H1 (cell line): Measurements from ENCODE around the gene MST1R. TPM values are rescaled to one million over a fixed set of nuclear protein-coding genes. Genes with fewer than 3 reads are reported as not detected.

Experiments
- CTCF ChIA-PET: fragments of 300-600 bp; sonication (Branson Sonifier 250); formaldehyde crosslinking; loops from one replicate; lab custom pipeline; 2021; ENCODE audit not compliant: partially characterized antibody; lab: Charles Lee
- POLR2A ChIA-PET: fragments of 300-600 bp; sonication (Branson Sonifier 250); formaldehyde crosslinking; loops from one replicate; lab custom pipeline; 2021; ENCODE audit warnings: inconsistent platforms; ENCODE audit not compliant: partially characterized antibody; lab: Charles Lee
- DNase-seq, 2 experiments: peaks; one replicate each; pipeline versions ENCODE4 v3.0.0 to v3.0.0-alpha.2; 2010 to 2022; ENCODE audit warnings: low spot score in 2 of 2, low read depth in 1 of 2, mixed read lengths in 1 of 2
- FAIRE-seq: peaks from 2 replicates; lab custom pipeline; 2011; peaks lifted over from hg19 to GRCh38; lab: Jason Lieb, UNC
- H2AFZ ChIP-seq: 2 replicates; pipeline ENCODE4 v1.8.1; 2012; ENCODE audit warnings: low read length, inconsistent platforms
- H2AK5ac ChIP-seq: 2 replicates; pipeline ENCODE4 v1.6.1; 2013; ENCODE audit warnings: low read depth, low read length
- H2BK120ac ChIP-seq: replicated peaks from 2 replicates; pipeline ENCODE3; 2013; ENCODE audit warnings: low read depth, low read length, inconsistent platforms
- H2BK12ac ChIP-seq: 2 replicates; pipeline ENCODE4 v1.6.1; 2013; ENCODE audit warnings: low read depth, low read length
- H2BK15ac ChIP-seq: 2 replicates; pipeline ENCODE4 v1.6.1; 2013; ENCODE audit warnings: low read length
- H2BK20ac ChIP-seq: 2 replicates; pipeline ENCODE4 v1.6.1; 2013; ENCODE audit warnings: low read length
- H2BK5ac ChIP-seq: 2 replicates; pipeline ENCODE4 v1.6.1; 2013; ENCODE audit warnings: low read depth, low read length
- H3K14ac ChIP-seq: 2 replicates; pipeline ENCODE4 v1.6.1; 2013; ENCODE audit warnings: inconsistent platforms; ENCODE audit not compliant: insufficient read length
- H3K18ac ChIP-seq: 2 replicates; pipeline ENCODE4 v1.6.1; 2013; ENCODE audit warnings: low read length; ENCODE audit errors: extremely low read depth
- H3K23ac ChIP-seq: 2 replicates; pipeline ENCODE4 v1.6.1; 2013; ENCODE audit warnings: inconsistent platforms; ENCODE audit not compliant: insufficient read length
- H3K23me2 ChIP-seq: 2 replicates; pipeline ENCODE4 v1.6.1; 2013; ENCODE audit warnings: low read depth, low read length
- H3K27ac ChIP-seq: 2 replicates; pipeline ENCODE4 v1.6.1; 2011; ENCODE audit warnings: low read depth, low read length, inconsistent platforms
- H3K27me3 ChIP-seq, 4 experiments: replicated peaks in 1 of 4; 1 replicate in 1 of 4; 2 replicates in 3 of 4; pipeline versions ENCODE4 v1.6.1 to v1.8.1; 2011 to 2013; ENCODE audit warnings: low read length in 3 of 4, mild to moderate bottlenecking in 3 of 4, inconsistent platforms in 2 of 4, mixed read lengths in 2 of 4, moderate library complexity in 1 of 4; ENCODE audit not compliant: control insufficient read depth in 3 of 4, insufficient read depth in 3 of 4; ENCODE audit errors: extremely low read depth in 1 of 4
- H3K36me3 ChIP-seq, 4 experiments: 2 replicates each; pipeline versions ENCODE4 v1.6.1 to v1.8.1; 2011 to 2013; ENCODE audit warnings: mild to moderate bottlenecking in 4 of 4, low read length in 3 of 4, moderate library complexity in 2 of 4, control low read depth in 1 of 4, inconsistent platforms in 1 of 4; ENCODE audit not compliant: insufficient read depth in 4 of 4, control insufficient read depth in 2 of 4
- H3K4ac ChIP-seq: replicated peaks from 2 replicates; pipeline ENCODE3; 2013; ENCODE audit warnings: low read length, low read depth, mixed read lengths, inconsistent platforms; ENCODE audit not compliant: insufficient read length
- H3K4me1 ChIP-seq, 4 experiments: replicated peaks in 1 of 4; 1 replicate in 1 of 4; 2 replicates in 3 of 4; pipeline versions ENCODE4 v1.6.1 to v1.8.1; 2011 to 2013; ENCODE audit warnings: low read length in 3 of 4, inconsistent platforms in 2 of 4, mixed read lengths in 1 of 4; ENCODE audit not compliant: insufficient read depth in 4 of 4, control insufficient read depth in 3 of 4
- H3K4me2 ChIP-seq, 2 experiments: 2 replicates each; pipeline versions ENCODE4 v1.6.1 to v1.8.1; 2011 to 2013; ENCODE audit warnings: low read depth in 2 of 2, low read length in 2 of 2, control low read depth in 1 of 2, inconsistent platforms in 1 of 2, mild to moderate bottlenecking in 1 of 2; ENCODE audit not compliant: insufficient read depth in 1 of 2
- H3K4me3 ChIP-seq, 4 experiments: fragments of 200-600, 300-600 bp in 1 of 4; sonication (generic), shearing (Covaris generic), sonication (Bioruptor Twin) in 1 of 4; 2 replicates each; pipeline versions ENCODE4 v1.5.1 to v1.8.1; 2011 to 2016; ENCODE audit warnings: low read length in 4 of 4, low read depth in 3 of 4, control low read depth in 2 of 4, inconsistent platforms in 2 of 4, mild to moderate bottlenecking in 2 of 4, mixed read lengths in 1 of 4, moderate library complexity in 1 of 4; ENCODE audit not compliant: insufficient read depth in 2 of 4; ENCODE audit errors: extremely low read depth in 1 of 4
- H3K56ac ChIP-seq: replicated peaks from 2 replicates; pipeline ENCODE3; 2013; ENCODE audit warnings: low read depth, mild to moderate bottlenecking, mixed read lengths, low read length, inconsistent platforms; ENCODE audit not compliant: insufficient read length
- H3K79me1 ChIP-seq: 2 replicates; pipeline ENCODE4 v1.6.1; 2013; ENCODE audit warnings: low read depth, low read length, control low read depth
- H3K79me2 ChIP-seq, 2 experiments: 2 replicates each; pipeline versions ENCODE4 v1.6.1 to v1.8.1; 2012 to 2013; ENCODE audit warnings: low read length in 2 of 2, mild to moderate bottlenecking in 2 of 2, inconsistent platforms in 1 of 2; ENCODE audit not compliant: insufficient read depth in 2 of 2, control insufficient read depth in 1 of 2
- H3K9ac ChIP-seq, 4 experiments: replicated peaks in 1 of 4; 1 replicate in 1 of 4; 2 replicates in 3 of 4; pipeline versions ENCODE4 v1.6.1 to v1.8.1; 2011 to 2013; ENCODE audit warnings: low read depth in 3 of 4, low read length in 3 of 4, control low read depth in 2 of 4, mild to moderate bottlenecking in 2 of 4, moderate library complexity in 2 of 4, inconsistent platforms in 1 of 4; ENCODE audit errors: extremely low read depth in 1 of 4
- H3K9me3 ChIP-seq, 2 experiments: 2 replicates each; pipeline versions ENCODE4 v1.6.1 to v1.8.1; 2012 to 2013; ENCODE audit warnings: mild to moderate bottlenecking in 2 of 2, moderate library complexity in 2 of 2, control low read depth in 1 of 2, inconsistent platforms in 1 of 2, low read depth in 1 of 2, low read length in 1 of 2, mixed read lengths in 1 of 2; ENCODE audit not compliant: insufficient read depth in 2 of 2
- H4K20me1 ChIP-seq, 2 experiments: replicated peaks in 1 of 2; 2 replicates each; pipeline versions ENCODE3 to v1.8.1; 2011 to 2013; ENCODE audit warnings: inconsistent platforms in 2 of 2, low read length in 2 of 2, mild to moderate bottlenecking in 1 of 2; ENCODE audit not compliant: insufficient read depth in 2 of 2, control insufficient read depth in 1 of 2
- H4K5ac ChIP-seq: 2 replicates; pipeline ENCODE4 v1.6.1; 2013; ENCODE audit warnings: low read length, low read depth, mixed read lengths, inconsistent platforms; ENCODE audit not compliant: insufficient read length
- H4K8ac ChIP-seq: 2 replicates; pipeline ENCODE4 v1.8.0; 2013; ENCODE audit warnings: mild to moderate bottlenecking, moderate library complexity, low read length, inconsistent platforms; ENCODE audit not compliant: insufficient read depth; ENCODE audit errors: extremely low read depth
- H4K91ac ChIP-seq: replicated peaks from 2 replicates; pipeline ENCODE3; 2013; ENCODE audit warnings: low read length, mixed read lengths, inconsistent platforms; ENCODE audit not compliant: insufficient read length
- BCL11A ChIP-seq, 2 experiments: IDR thresholded peaks; one replicate each; pipeline ENCODE4 v1.6.1; 2011; ENCODE audit warnings: low read depth in 2 of 2, low read length in 2 of 2, mild to moderate bottlenecking in 2 of 2
- CBX8 ChIP-seq: fragments of 300-800, 300-1000 bp; sonication (generic); IDR thresholded peaks from 2 replicates; pipeline ENCODE4 v1.7.1; 2016; ENCODE audit warnings: low read depth, low read length, borderline replicate concordance
- GTF2F1 ChIP-seq: IDR thresholded peaks from 2 replicates; pipeline ENCODE4 v1.6.1; 2012; ENCODE audit warnings: low read depth, low read length, improper control_type of control experiment, borderline replicate concordance
- RFX5 ChIP-seq: IDR thresholded peaks from 2 replicates; pipeline ENCODE4 v1.6.1; 2011; ENCODE audit warnings: low read depth, low read length, improper control_type of control experiment, borderline replicate concordance
- SRF ChIP-seq: IDR thresholded peaks from 2 replicates; pipeline ENCODE4 v1.6.1; 2011; ENCODE audit warnings: mild to moderate bottlenecking, low read depth, low read length, moderate library complexity
- TAF7 ChIP-seq: optimal IDR thresholded peaks from 2 replicates; pipeline ENCODE3; 2011; ENCODE audit warnings: low read depth, mild to moderate bottlenecking, inconsistent platforms, low read length, moderate library complexity, borderline replicate concordance
- WGBS, 2 experiments: shearing (Covaris generic) in 1 of 2; methylation state at CpG; one replicate each; pipeline versions ENCODE4 v1.1.6 to v1.1.7; 2013 to 2015; ENCODE audit warnings: low lambda C conversion rate in 2 of 2, mixed read lengths in 2 of 2, inconsistent platforms in 1 of 2, low coverage in 1 of 2, missing lambda C conversion rate in 1 of 2; ENCODE audit not compliant: insufficient replicate concordance in 2 of 2, insufficient coverage in 1 of 2, insufficient read length in 1 of 2; ENCODE audit errors: extremely low coverage in 1 of 2, missing lambda C conversion rate in 1 of 2; 5-methylcytosine and 5-hydroxymethylcytosine counted together
- polyA plus RNA-seq, 7 experiments: library from polyadenylated mRNA; depleted of rRNA in 3 of 7; stranded (reverse) in 5 of 7; unstranded in 2 of 7; fragments of >200 nt in 5 of 7; fragments of 200-250 nt in 2 of 7; gene quantifications; 1 replicate in 5 of 7; 2 replicates in 1 of 7; 4 replicates in 1 of 7; pipeline versions ENCODE4 v1.2.1 to v1.2.3, GENCODE V29; 2011 to 2013; ENCODE audit warnings: missing spikeins in 2 of 7, mixed read lengths in 2 of 7
- total RNA-seq: library from RNA; stranded (reverse); fragmentation: NEBNext Ultra II Directional; extraction: Animal tissue kit (Norgen Biotek cat#: 25700); gene quantifications from 2 replicates; pipeline ENCODE4 v1.2.1, GENCODE V29; 2021

The MST1R gene
- total and polyA plus RNA-seq, 2 of the 8 experiments (the other 6 are each of a cell fraction or from before 2014, with no cell fraction given): 4.8 to 7.6 TPM

DNA sequence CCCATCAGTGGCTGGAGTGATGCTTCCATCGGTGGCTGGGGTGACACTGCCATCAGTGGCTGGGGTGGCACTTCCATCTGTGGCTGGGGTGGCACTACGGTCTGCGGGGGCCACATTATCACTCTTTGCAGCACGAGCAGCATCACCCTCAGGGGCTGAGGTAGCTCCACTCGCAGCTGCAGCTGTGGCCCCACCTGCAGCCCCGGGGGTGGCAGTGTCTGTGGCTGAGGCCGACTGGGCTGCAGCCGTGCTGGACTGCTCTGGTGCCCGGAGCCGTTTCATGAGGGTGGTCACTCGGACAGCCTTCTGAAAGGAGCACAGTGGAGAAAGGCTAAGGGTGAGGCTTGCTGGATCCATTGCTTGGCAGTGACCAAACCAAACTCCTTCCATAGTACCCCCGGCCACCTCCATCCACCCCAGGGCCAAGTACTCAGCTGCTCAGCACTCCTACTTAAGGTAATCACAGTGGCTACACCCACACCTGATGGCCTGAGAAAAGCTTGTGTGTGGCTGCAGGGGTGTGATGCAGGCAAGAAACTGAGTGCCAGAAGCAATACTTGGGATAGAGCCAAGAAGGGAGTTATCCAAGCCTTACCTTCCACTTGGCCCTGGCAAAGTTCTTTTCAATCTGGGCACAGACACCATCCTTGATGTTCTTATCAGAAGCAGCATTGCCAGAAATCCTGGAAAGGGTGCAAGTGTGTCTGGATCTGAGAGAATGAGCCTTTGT lies 43.9 kb downstream of the MST1R start:
- H3K14ac ChIP-seq: no peak overlapping the region
- H3K79me1 ChIP-seq: peaks cover 3% of the 10 kb centered on the region; the same call in 1 of the 2 replicates
- no peak overlapping the region for H2BK20ac ChIP-seq
- H2BK5ac ChIP-seq: no peak overlapping the region
- H3K4ac ChIP-seq: no peak overlapping the region
- H2AK5ac ChIP-seq: no peak overlapping the region
- H4K91ac ChIP-seq: no peak overlapping the region
- H3K18ac ChIP-seq: no peak overlapping the region
- no peak overlapping the region for H2BK12ac ChIP-seq
- H3K4me3 ChIP-seq: no peak overlapping the region
- H3K56ac ChIP-seq: no peak overlapping the region
- H4K8ac ChIP-seq: no peak overlapping the region
- peaks cover 7 to 18% (median 11%) of the 10 kb centered on the region in 4 experiments; a peak in 5 of 8 replicates for H3K36me3 ChIP-seq
- H4K5ac ChIP-seq: no peak overlapping the region
- H3K27me3 ChIP-seq: no peaks in the 10 kb centered on the region
- DNase-seq (no peak), FAIRE-seq (no peak)
- H3K79me2 ChIP-seq: peaks cover 2 to 29% of the 10 kb centered on the region in 2 experiments; a peak in 3 of 4 replicates
- H2BK120ac ChIP-seq: no peak overlapping the region
- H3K9ac ChIP-seq: no peak overlapping the region
- peaks cover 4 to 14% (median 5%) of the 10 kb centered on the region in 4 experiments for H3K4me1 ChIP-seq
- no peak overlapping the region for H2BK15ac ChIP-seq
- CTCF ChIA-PET: interaction anchor here (0.6 to 1.8 kb wide), 5 partner anchors 11 to 59 kb away, joined by 3 to 7 read pairs (median 4); no protein-coding TSS in a partner anchor
- no peak overlapping the region for H3K23ac ChIP-seq
- H3K27ac ChIP-seq: no peak overlapping the region
- H3K23me2 ChIP-seq: peaks cover 6% of the 10 kb centered on the region
- H4K20me1 ChIP-seq: peaks cover 7 to 15% of the 10 kb centered on the region in 2 experiments
- POLR2A ChIA-PET: interaction anchor here (1.5 to 6.4 kb wide), 2 partner anchors 8 to 22 kb away, joined by 5 to 33 read pairs; no protein-coding TSS in a partner anchor
- H3K4me2 ChIP-seq: no peak overlapping the region
- WGBS, 2 experiments: 95% methylated on average over 12 of the region's 12 CpGs; no CpG with 5 or more reads in 1 of the 2 experiments
- H3K9me3 ChIP-seq: no peaks in the 10 kb centered on the region
- H2AFZ ChIP-seq: no peak overlapping the region
- no peak for TF ChIP-seq SRF
- no peak for TF ChIP-seq GTF2F1
- no peak for TF ChIP-seq TAF7
- TF ChIP-seq RFX5: no peak
- TF ChIP-seq BCL11A (IDR thresholded peaks at IDR 0.05; ENCODE audit: low read depth in 2 of 2, low read length in 2 of 2): no peak
- no peak for TF ChIP-seq CBX8
